ENCODE data around the gene CEP95.

Gene CEP95

GRCh38 chr17:64496786-64497564 lies 9.8 kb upstream of the CEP95 start, which contains the start of gene POLG2:
Gene POLG2 (minus strand): TSS chr17:64497054. CDS start chr17:64496968, 86 bp downstream.
- TF ChIP-seq, protein P1, sequence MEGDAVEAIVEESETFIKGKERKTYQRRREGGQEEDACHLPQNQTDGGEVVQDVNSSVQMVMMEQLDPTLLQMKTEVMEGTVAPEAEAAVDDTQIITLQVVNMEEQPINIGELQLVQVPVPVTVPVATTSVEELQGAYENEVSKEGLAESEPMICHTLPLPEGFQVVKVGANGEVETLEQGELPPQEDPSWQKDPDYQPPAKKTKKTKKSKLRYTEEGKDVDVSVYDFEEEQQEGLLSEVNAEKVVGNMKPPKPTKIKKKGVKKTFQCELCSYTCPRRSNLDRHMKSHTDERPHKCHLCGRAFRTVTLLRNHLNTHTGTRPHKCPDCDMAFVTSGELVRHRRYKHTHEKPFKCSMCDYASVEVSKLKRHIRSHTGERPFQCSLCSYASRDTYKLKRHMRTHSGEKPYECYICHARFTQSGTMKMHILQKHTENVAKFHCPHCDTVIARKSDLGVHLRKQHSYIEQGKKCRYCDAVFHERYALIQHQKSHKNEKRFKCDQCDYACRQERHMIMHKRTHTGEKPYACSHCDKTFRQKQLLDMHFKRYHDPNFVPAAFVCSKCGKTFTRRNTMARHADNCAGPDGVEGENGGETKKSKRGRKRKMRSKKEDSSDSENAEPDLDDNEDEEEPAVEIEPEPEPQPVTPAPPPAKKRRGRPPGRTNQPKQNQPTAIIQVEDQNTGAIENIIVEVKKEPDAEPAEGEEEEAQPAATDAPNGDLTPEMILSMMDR (conservative IDR thresholded peaks at IDR 0.05) = peak; percentile 55
- H3K27ac ChIP-seq = peak within 1 kb of the TSS; percentile 75

GRCh38 chr17:64497565-64498035 lies 9.2 kb upstream of the CEP95 start:
- TF ChIP-seq, protein P1 (conservative IDR thresholded peaks at IDR 0.05) = no peak
- H3K27ac ChIP-seq = peak overlapping the region; percentile 75

DNA sequence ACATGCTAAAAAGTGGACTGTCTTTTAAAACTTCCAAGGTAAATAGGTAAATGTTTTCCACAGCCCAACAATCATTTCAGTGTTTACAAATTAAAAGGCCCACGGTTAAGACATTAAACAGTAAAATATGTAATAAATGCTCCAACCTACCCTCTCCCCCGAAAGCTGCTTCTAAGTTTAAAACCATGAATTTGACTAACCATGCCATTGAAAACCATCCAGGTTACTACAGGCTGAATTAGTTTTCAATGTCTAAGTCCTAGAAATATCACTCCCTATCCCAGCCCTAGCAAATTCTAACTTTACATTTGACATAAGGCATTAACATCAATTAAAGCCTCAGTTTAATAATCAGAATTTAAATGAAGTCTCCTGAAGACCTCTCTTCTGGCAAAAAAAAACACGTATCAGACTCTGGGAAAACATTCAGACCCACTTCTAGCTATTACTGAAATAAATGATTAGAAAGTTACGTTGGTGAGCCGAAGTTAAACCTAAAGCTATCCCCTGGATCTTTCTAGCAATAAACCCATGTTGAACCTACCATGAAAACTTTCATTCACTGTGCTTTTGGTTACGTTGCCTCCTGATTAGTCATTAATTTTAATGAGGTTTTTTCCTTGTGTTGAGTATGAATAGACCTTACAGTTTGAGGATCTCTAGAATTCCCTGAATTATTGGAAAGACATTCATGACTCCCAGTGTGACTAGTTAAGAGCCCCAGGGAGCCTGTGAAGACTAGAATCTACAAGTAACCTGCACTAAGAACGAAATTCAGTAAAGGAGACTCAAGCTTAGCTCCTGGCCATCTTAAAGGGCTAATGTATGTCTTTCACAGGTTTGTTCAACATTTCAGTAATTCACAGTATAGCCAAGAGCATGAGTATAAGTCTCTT lies 8.2 kb upstream of the CEP95 start:
- TF ChIP-seq, protein P1 (conservative IDR thresholded peaks at IDR 0.05) = no peak
- peak overlapping the region; percentile 75; the same call in 1 of the 2 replicates for H3K27ac ChIP-seq

- H3K27ac ChIP-seq = peak overlapping the region; percentile 75; the same call in 1 of the 2 replicates
- TF ChIP-seq, protein P1 (conservative IDR thresholded peaks at IDR 0.05) = no peak
Observed at GRCh38 chr17:64499805-64500486, 6.8 kb upstream of the CEP95 start.

GRCh38 chr17:64500487-64500859 lies 6.3 kb upstream of the CEP95 start:
- H3K27ac ChIP-seq = no peak overlapping the region; the same call in 1 of the 2 replicates
- TF ChIP-seq, protein P1 (conservative IDR thresholded peaks at IDR 0.05) = no peak

GRCh38 chr17:64500862-64501765 lies 5.7 kb upstream of the CEP95 start:
- TF ChIP-seq, protein P1 (conservative IDR thresholded peaks at IDR 0.05) = no peak
- no peak overlapping the region; the same call in 1 of the 2 replicates for H3K27ac ChIP-seq
